ENCODE data around the gene SCAPER.
"Not testable (repeated sequence)": the region's sequence is repeated elsewhere in the genome, so short reads cannot be mapped to it uniquely, and the experiment has no call there.

Gene SCAPER

DNA sequence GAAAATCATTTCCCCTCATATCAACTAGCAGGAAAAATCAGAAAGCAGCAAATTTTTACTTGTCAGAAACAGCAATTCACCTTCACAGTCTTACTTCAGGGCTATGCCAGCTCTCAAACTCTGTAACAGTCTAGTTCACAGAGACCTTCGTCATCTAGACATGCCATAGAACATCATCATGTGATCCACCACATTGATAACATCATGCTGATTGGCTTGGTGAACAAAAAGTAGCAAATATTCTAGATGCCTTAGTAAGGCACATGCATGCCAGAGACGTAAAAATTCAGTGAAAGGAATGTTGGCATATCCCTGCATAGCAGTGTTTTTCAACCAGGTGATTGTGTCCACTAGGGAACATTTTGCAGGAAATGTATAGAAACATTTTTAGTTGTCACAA, 8.6 kb upstream of the SCAPER start:
- DNase-seq (ENCODE audit: low read depth), result no peak

DNA sequence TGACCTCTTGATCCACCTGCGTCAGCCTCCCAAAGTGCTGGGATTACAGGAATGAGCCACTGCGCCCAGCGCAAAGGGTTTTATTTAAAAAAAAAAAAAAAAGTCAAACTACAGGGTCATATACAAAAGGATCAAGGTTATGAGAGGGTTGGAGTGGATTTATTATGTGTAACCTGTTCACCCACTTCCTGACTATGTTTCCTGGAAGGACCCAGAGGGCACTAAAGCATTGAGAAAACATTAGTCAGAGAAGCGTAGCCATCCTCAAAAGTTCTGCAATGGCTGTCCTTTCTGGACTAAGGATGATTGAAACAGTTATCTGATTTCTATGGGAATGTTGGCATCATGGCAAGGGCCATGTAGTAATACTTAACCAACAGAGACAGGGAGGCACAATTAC, 7.3 kb upstream of the SCAPER start:
- no peak for DNase-seq (ENCODE audit: low read depth)

- no peak for DNase-seq (ENCODE audit: low read depth)
Measured at GRCh38 chr15:76905855-76906254, 715 bp upstream of the SCAPER start.

- DNase-seq (ENCODE audit: low read depth), result peak; percentile 1
Measured at GRCh38 chr15:76904461-76905012, 603 bp downstream of the SCAPER start.

DNA sequence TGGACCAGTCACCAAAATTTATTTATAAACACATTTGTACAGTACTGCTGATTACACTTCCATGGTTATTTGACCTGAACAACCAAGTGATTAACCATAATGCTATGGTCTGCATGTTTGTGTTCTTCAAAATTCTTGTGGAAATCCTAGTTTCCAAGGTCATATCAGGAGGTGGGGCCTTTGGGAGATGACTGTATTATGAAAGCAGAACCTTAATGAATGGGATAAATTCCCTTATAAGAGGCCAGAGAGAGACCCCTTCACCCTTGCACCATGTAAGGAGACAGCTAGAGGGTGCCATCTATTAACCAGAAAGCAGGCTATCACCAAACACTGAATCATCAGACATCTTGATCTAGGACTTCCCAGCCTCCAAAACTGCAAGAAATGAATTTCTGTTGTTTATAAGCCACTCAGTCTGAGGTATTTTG, 1.9 kb downstream of the SCAPER start:
- no peak for DNase-seq (ENCODE audit: low read depth)

GRCh38 chr15:76901965-76902364, 3.2 kb downstream of the SCAPER start:
- DNase-seq (ENCODE audit: low read depth), result no peak

GRCh38 chr15:76899931-76900310, 5.2 kb downstream of the SCAPER start:
- DNase-seq (ENCODE audit: low read depth), result not testable (repeated sequence)

DNA sequence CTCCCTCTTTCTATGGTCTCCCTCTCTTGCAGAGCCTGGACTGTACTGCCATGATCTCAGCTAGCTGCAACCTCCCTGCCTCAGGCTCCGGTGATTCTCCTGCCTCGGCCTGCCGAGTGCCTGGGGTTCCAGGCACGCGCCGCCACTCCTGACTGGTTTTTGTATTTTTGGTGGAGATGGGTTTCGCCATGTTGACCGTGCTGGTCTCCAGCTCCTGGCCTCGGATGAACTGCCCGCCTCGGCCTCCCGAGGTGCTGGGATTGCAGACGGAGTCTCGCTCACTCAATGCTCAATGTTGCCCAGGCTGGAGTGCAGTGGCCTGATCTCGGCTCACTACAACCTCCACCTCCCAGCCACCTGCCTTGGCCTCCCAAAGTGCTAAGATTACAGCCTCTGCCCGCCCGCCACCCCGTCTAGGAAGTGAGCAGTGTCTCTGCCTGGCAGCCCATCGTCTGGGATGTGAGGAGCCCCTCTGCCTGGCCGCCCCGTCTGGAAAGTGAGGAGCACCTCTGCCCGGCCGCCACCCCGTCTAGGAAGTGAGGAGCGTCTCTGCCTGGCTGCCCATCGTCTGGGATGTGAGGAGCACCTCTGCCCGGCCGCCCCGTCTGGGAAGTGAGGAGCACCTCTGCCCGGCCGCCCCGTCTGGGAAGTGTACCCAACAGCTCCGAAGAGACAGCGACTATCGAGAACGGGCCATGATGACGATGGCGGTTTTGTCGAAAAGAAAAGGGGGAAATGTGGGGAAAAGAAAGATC, 5.8 kb downstream of the SCAPER start:
- DNase-seq (ENCODE audit: low read depth), result not testable (repeated sequence)

DNA sequence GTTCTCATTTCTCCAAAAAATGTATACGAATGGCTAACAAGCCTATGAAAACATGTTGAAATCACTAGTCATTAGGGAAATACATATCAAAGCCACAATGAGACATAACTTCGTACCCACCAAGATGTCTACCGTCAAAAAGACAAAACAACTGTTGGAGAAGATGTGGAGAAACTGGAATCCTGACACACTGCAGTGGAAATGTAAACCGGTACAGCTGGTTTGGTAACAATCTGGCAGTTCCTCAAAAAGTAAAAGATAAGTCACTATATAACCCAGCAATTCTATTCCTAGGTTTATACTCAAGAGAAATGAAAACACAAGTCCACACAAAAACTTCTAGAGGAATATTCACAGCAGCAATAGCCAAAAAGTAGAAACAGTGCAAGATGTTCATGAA, 7.0 kb downstream of the SCAPER start:
- DNase-seq (ENCODE audit: low read depth), result no peak

GRCh38 chr15:76894174-76894573, 11.0 kb downstream of the SCAPER start:
- DNase-seq (ENCODE audit: low read depth), result no peak

DNA sequence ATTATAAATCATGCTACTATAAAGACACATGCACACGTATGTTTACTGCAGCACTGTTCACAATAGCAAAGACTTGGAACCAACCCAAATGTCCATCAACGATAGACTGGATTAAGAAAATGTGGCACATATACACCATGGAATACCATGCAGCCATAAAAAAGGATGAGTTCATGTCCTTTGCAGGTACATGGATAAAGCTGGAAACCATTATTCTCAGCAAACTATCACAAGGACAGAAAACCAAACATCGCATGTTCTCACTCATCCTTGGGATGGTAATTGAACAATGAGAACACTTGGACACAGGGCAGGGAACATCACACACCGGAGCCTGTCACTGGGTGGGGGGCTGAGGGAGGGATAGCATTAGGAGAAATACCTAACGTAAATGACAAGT, 12.3 kb downstream of the SCAPER start:
- not testable (repeated sequence) for DNase-seq (ENCODE audit: low read depth)

DNA sequence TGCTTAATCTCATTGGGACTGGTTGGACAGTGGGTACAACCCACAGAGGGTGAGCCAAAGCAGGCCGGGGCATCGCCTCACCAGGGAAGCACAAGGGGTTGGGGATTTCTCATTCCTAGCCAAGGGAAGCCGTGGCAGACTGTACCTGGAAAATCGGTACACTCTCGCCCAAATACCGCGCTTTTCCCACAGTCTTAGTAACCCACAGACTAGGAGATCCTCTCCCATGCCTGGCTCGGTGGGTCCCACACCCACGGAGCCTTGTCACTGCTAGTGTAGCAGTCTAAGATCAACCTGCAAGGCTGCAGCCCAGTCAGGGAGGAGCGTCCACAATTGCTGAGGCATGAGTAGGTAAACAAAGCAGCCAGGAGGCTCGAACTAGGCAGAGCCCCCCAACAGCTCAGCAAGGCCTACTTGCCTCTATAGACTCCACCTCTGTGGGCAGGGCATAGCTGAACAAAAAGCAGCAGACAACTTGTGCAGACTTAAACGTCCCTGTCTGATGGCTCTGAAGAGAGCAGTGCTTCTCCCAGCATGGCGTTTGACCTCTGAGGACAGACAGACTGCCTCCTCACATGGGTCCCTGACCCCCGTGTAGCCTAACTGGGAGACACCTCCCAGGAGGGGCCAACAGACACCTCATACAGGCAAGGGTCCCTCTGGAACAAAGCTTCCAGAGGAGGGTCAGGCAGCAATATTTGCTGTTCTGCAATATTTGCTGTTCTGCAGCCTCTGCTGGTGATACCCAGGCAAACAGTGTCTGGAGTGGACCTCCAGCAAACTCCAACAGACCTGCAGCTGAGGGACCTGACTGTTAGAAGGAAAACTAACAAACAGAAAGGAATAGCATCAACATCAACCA, 17.6 kb downstream of the SCAPER start:
- DNase-seq (ENCODE audit: low read depth), result not testable (repeated sequence)

DNA sequence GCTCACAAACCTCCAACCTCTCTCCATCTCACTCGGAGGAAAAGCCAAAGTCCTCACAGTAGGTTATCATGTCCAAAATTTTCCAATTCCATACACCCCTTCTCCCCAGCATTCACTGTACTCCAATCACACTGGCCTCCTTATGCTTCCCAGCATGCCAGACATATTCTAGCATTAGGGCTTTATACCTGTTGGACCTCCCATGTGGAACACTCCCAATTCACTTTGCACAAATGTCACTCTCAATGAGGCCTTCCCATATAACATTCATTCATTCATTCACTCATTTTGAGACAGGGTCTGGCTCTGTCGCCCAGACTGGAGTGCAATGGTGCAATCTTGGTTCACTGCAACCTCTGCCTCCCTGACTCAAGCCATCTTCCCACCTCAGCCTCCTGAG, 19.9 kb downstream of the SCAPER start:
- DNase-seq (ENCODE audit: low read depth), result no peak

GRCh38 chr15:76875911-76876310, 29.2 kb downstream of the SCAPER start:
- DNase-seq (ENCODE audit: low read depth), result no peak

DNA sequence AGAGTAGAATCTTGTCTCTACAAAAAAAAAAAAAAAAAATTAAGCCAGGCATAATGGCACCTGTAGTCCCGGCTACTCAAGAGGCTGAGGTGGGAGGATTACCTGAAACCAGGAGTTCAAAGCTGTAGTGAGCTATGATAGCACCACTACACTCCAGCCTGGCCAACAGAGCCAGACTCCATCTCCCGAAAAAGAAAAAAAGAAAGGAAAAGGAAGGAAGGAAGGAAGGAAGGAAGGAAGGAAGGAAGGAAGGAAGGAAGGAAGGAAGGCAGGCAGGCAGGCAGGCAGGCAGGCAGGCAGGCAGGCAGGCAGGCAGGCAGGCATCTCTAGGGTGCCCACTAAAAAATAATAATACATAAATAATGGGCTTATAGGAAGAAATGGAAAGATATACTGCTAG, 32.1 kb downstream of the SCAPER start:
- DNase-seq (ENCODE audit: low read depth), result not testable (repeated sequence)

GRCh38 chr15:76871930-76872329, 33.2 kb downstream of the SCAPER start:
- DNase-seq (ENCODE audit: low read depth), result no peak

- DNase-seq (ENCODE audit: low read depth), result no peak
Measured at GRCh38 chr15:76868740-76869139, 36.4 kb downstream of the SCAPER start.

DNA sequence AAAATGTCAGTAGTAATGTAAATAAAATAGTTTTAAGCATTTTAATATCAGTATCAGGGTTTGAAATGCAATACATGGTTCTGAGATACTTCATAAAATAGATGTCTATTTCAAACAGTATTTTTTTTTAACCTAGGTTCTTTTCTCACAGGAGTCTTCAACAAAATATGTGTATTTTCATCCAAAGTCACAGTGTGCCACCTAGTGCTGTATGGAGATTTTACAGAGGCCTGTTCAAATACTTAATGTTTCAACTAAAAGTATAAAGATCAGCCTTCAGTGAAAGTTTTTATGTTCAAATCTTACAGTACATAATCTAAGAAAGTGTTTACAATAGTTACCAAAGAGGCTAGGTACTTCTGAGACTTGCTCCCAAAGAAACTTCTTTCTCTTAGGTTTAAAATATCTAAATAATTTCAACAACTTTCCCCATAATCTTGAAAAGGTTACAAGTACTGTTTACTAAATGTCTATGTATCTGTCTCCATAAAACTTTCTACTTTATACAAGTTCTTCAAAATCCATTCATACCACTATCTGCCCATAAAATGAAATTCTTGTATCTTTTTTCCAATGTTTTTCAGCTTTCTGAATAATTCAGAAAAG, 38.3 kb downstream of the SCAPER start:
- DNase-seq (ENCODE audit: low read depth), result no peak

- DNase-seq (ENCODE audit: low read depth), result no peak
Measured at GRCh38 chr15:76866008-76866407, 39.1 kb downstream of the SCAPER start.

DNA sequence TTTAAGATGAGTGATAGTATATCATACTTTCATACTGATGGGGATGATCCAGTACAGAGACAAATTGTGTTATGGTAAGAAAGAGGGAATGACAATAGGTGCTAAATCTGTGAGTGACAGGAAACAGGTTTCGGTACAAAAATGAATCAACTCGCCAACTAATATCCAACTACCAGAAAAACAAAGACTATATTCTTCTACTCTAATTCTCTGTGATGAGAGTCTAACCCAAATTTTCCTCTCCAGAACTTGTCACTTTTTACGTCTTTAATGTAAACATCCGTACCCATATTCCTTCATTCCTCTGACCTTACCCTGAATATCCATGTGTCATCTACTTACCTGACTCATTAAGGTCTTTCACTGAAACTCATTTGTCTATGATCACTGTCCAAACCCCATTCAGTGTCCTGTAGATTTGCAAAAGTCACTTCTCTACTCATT, 39.6 kb downstream of the SCAPER start:
- DNase-seq (ENCODE audit: low read depth), result no peak

DNA sequence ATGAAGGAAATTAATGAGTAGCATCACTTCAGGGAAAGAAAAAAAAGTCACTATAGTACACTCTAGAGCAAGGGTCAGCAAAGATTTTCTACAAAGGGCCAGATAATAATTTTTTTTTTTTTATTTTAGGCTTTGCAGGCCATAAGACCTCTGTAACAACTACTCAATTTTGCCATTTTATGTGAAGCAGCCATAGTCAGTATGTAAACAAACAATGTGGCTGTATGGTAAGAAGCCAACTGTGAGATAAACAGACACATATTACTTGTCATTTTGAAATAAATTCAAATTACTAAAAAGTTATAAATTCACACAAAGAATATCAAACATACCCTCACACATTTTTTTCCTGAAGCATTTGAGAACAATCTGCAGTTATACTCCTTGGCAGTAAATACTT, 40.6 kb downstream of the SCAPER start:
- no peak for DNase-seq (ENCODE audit: low read depth)

DNA sequence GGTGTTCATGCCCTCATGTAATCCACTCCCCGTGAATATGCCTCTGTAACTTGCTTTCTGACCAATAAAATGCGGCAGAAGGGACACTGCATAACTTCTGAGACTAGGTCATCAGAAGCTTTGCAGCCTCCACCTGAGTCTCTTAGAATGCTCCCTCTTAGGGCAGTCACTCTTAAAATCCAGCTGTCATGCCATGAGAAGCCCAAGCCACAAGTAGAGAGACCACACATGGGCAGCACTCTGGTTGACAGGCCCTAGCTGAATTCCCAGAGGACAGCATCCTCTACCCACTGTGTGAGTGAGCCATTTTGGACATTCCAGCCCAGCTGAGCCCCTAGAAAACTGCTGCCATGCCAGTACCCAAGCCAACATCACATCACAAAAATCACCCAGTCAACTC, 41.4 kb downstream of the SCAPER start:
- DNase-seq (ENCODE audit: low read depth), result no peak

- no peak for DNase-seq (ENCODE audit: low read depth)
Measured at GRCh38 chr15:76863123-76863522, 42.0 kb downstream of the SCAPER start.

Data from stimulated activated CD8-positive, alpha-beta memory T cell treated with anti-CD3 and anti-CD28 coated beads, Interleukin-15, amount 100 ng/mL, for 24 hours (primary cell).